BJ (cell line): Measurements from ENCODE around the gene SLC26A6. TPM values are rescaled to one million over a fixed set of nuclear protein-coding genes. Genes with fewer than 3 reads are reported as not detected.
A peak's percentile ranks its signal among the peaks of the same experiment; 100 is the strongest.

Experiments used
- CTCF ChIA-PET: fragments of 350-600 bp; formaldehyde crosslinking; extraction: SDS; loops from one replicate; lab custom pipeline; 2021; ENCODE audit warnings: antibody characterized with exemption, inconsistent platforms; lab: Yijun Ruan, JAX
- POLR2A ChIA-PET: fragments of 300-600 bp; sonication (Branson Sonifier 250); formaldehyde crosslinking; extraction: SDS; loops from one replicate; lab custom pipeline; 2021; ENCODE audit warnings: antibody characterized with exemption; lab: Charles Lee
- DNase-seq: peaks from one replicate; pipeline ENCODE4 v3.0.0-alpha.2; 2011; ENCODE audit warnings: low read depth
- H3K27me3 ChIP-seq: 2 replicates; pipeline ENCODE4 v1.6.0; 2011; ENCODE audit warnings: low read length; ENCODE audit not compliant: control insufficient read depth, insufficient read depth
- H3K36me3 ChIP-seq: 2 replicates; pipeline ENCODE4 v1.5.1; 2011; ENCODE audit warnings: low read length; ENCODE audit not compliant: control insufficient read depth, insufficient read depth
- H3K4me3 ChIP-seq: 2 replicates; pipeline ENCODE4 v1.5.1; 2011; ENCODE audit warnings: low read depth, mild to moderate bottlenecking, control low read depth, low read length
- polyA minus RNA-seq: library from RNA; depleted of rRNA, polyadenylated mRNA; stranded (reverse); fragments of >200 nt; gene quantifications from 2 replicates; pipeline ENCODE4 v1.2.3, GENCODE V29; 2011; rRNA and poly(A)+ RNA removed
- polyA plus RNA-seq: library from polyadenylated mRNA; depleted of rRNA; stranded (reverse); fragments of >200 nt; gene quantifications from 2 replicates; pipeline ENCODE4 v1.2.3, GENCODE V29; 2011; rRNA removed
- TF ChIP-seq, protein P1 (sequence below): IDR thresholded peaks from 2 replicates; pipeline ENCODE4 v1.5.1; 2011; ENCODE audit warnings: low read depth, mild to moderate bottlenecking, control low read depth, inconsistent platforms, low read length, moderate library complexity; ENCODE audit not compliant: insufficient read depth

SLC26A6 gene
- 26.4 and 45.8 TPM in 2 replicates for polyA plus RNA-seq
- 35.1 and 56.4 TPM in 2 replicates for polyA minus RNA-seq

DNA sequence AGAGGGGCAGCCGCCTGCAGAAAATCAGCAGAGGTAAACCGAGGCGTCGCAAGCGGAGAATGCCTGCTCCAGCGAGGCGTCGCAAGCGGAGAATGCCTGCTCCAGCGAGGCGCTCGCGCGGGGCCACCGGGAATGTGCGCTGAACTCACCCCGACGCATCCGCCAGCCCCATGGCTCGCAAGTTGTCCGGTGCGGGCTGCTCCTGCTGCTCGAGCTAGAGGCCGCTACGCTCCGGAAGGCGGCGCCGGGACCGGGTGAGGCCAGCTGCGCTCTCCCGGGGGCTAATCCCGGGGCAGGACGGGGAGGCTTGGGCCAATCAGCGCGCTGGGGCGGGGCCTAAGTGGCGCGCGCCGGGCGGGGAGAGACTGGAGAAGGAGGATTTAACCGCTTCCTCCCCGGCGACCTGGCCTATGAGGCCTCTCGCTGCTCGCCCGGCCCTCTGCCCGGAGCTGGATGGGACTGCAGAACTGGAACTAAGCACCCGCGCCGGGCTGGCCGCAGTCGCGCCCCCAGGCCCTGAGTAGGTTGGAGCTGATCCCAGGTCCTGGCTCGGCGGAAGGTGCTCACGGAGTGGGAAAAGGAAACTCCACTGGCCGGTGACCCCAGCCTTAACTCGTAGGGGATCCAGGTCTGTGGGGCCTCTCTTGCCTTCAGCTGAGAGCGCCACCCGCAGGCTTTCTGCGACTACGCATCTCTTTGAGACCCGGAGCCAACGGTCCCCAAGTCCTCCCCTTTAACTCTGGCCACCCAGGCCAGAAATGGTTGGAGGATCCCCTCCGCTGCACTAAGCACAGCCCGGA is at the start of gene SLC26A6:
Gene SLC26A6, minus strand, starts transcription at position 240 of the 800 bp plus-strand sequence. Its CDS starts 68 bp downstream, at position 172.
- Histone ChIP-seq H3K36me3 (peaks cover 23% of the 10 kb centered on the region), H3K27me3 (no peaks in the 10 kb centered on the region), H3K4me3 (peak within 1 kb of the TSS; percentile 88)
- TF ChIP-seq, protein P1, sequence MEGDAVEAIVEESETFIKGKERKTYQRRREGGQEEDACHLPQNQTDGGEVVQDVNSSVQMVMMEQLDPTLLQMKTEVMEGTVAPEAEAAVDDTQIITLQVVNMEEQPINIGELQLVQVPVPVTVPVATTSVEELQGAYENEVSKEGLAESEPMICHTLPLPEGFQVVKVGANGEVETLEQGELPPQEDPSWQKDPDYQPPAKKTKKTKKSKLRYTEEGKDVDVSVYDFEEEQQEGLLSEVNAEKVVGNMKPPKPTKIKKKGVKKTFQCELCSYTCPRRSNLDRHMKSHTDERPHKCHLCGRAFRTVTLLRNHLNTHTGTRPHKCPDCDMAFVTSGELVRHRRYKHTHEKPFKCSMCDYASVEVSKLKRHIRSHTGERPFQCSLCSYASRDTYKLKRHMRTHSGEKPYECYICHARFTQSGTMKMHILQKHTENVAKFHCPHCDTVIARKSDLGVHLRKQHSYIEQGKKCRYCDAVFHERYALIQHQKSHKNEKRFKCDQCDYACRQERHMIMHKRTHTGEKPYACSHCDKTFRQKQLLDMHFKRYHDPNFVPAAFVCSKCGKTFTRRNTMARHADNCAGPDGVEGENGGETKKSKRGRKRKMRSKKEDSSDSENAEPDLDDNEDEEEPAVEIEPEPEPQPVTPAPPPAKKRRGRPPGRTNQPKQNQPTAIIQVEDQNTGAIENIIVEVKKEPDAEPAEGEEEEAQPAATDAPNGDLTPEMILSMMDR: peak; percentile 78
- DNase-seq: peak; percentile 73
- ChIA-PET CTCF (interaction anchor here (0.9 to 3.6 kb wide), 29 partner anchors 9 to 199 kb away, joined by 3 to 36 read pairs (median 5); partner anchors contain the start of genes ATRIP, CELSR3, TMEM89 and UCN2), POLR2A (interaction anchor here (0.6 to 1.5 kb wide), 6 partner anchors 26 to 337 kb away, joined by 3 to 4 read pairs (median 4); partner anchors contain the start of genes CELSR3, NCKIPSD and PFKFB4)

DNA sequence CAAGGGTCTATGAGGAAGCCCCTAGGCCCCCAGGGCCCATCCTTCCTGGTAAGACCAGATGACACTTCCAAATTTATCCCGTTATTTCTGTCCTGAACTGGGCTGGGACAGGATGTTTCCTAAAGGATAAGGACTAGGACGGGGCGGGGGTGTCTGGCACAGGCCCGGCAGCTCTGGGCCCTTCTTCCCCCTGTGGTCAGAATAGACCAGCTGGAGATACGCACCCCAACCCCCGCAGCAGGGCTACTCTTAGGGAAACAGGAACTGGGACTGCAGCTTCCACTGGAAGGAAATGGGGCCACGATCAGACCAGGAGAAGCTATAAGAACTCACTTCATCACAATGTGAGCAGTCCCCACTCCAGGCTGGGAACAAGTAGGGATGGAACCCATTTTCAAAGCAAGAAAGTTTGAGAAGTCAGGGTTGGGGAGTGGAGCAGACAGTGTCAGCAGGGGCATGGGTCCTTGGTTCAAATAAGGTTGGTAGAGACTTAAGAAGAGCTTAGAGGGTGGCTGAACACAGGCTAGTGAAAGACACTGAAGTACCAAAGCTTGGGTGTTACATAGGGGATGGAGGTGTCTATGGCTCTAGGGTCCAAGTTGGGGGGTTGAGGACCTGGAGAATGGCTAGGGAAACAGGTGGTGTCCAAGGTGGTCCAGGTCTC is 49.4 kb upstream of the SLC26A6 start:
- ChIA-PET POLR2A (interaction anchor here (0.6 to 0.8 kb wide), 3 partner anchors 8 to 15 kb away, joined by 3 read pairs; no protein-coding TSS in a partner anchor), CTCF (interaction anchor here (0.5 to 2.5 kb wide), 12 partner anchors 11 to 1543 kb away, joined by 3 to 16 read pairs (median 4); partner anchors contain the start of genes CELSR3 and PFKFB4)
- DNase-seq: no peak
- Histone ChIP-seq H3K36me3 (peaks cover 43% of the 10 kb centered on the region), H3K27me3 (no peaks in the 10 kb centered on the region), H3K4me3 (peak overlapping the region; percentile 67)
- TF ChIP-seq, protein P1: no peak

DNA sequence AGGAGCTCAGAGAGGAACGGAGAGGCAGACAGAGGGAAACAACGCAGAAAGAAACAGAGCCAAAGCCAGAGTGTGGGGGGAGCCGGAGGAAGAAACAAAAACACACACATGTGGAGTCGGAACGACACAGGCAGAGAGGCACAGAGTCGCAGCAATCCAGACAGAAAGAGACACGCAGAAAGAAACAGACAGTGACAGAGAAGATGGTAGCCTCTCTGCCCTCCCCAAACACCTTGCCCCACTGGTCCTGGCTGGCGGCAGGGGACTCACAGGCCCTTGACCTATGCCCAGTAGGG is 48.7 kb upstream of the SLC26A6 start:
- TF ChIP-seq, protein P1: no peak
- no peak for DNase-seq
- peak overlapping the region; percentile 67 for H3K4me3 ChIP-seq
- ChIA-PET CTCF (interaction anchor here (0.5 to 2.5 kb wide), 16 partner anchors 9 to 1543 kb away, joined by 3 to 16 read pairs (median 4); partner anchors contain the start of genes CELSR3 and PFKFB4), POLR2A (interaction anchor here (0.6 kb wide), 2 partner anchors 9 to 10 kb away, joined by 3 read pairs; no protein-coding TSS in a partner anchor)
- peaks cover 41% of the 10 kb centered on the region for H3K36me3 ChIP-seq
- H3K27me3 ChIP-seq: no peaks in the 10 kb centered on the region

- ChIA-PET POLR2A (no interaction called here), CTCF (interaction anchor here (0.6 to 2.5 kb wide), 4 partner anchors 19 to 122 kb away, joined by 3 to 16 read pairs (median 6); partner anchors contain the start of gene CELSR3)
- TF ChIP-seq, protein P1: no peak
- H3K27me3 ChIP-seq: no peaks in the 10 kb centered on the region
- peaks cover 41% of the 10 kb centered on the region for H3K36me3 ChIP-seq
- no peak overlapping the region for H3K4me3 ChIP-seq
- DNase-seq: no peak
Measured at GRCh38 chr3:48682786-48683185, 47.5 kb upstream of the SLC26A6 start.
